ENCODE measurements around the gene MYOM1. TPM values are rescaled to one million over a fixed set of nuclear protein-coding genes. Genes with fewer than 3 reads are reported as not detected.

Gene MYOM1
- total RNA-seq, 1 donor = 0.86 TPM

DNA sequence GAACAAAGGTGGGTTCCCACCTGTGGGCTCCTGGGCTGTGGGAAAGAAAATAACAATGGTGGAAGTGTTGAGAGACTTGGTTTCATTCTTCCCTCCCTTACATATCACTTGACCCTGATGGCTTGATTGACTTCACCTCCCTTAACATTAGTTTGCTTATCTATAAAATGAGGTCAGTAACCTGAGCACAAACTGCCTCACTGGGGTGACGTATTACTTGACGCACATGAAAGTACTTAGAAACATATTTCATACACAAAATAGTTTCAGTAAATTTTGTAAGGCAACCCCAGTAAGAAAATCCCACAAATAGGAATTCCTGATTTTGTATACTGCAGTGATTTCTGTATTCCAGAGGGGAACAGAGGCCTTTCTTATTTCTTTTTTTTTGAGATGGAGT, 177.4 kb downstream of the MYOM1 start:
- DNase-seq (ENCODE audit: low read depth) = no peak
- TF ChIP-seq, protein P1, sequence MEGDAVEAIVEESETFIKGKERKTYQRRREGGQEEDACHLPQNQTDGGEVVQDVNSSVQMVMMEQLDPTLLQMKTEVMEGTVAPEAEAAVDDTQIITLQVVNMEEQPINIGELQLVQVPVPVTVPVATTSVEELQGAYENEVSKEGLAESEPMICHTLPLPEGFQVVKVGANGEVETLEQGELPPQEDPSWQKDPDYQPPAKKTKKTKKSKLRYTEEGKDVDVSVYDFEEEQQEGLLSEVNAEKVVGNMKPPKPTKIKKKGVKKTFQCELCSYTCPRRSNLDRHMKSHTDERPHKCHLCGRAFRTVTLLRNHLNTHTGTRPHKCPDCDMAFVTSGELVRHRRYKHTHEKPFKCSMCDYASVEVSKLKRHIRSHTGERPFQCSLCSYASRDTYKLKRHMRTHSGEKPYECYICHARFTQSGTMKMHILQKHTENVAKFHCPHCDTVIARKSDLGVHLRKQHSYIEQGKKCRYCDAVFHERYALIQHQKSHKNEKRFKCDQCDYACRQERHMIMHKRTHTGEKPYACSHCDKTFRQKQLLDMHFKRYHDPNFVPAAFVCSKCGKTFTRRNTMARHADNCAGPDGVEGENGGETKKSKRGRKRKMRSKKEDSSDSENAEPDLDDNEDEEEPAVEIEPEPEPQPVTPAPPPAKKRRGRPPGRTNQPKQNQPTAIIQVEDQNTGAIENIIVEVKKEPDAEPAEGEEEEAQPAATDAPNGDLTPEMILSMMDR (IDR thresholded peaks at IDR 0.05; ENCODE audit: insufficient read depth, low read depth, low read length) = no peak
- no peak overlapping the region for H3K4me3 ChIP-seq (ENCODE audit: low read depth, low read length)

DNA sequence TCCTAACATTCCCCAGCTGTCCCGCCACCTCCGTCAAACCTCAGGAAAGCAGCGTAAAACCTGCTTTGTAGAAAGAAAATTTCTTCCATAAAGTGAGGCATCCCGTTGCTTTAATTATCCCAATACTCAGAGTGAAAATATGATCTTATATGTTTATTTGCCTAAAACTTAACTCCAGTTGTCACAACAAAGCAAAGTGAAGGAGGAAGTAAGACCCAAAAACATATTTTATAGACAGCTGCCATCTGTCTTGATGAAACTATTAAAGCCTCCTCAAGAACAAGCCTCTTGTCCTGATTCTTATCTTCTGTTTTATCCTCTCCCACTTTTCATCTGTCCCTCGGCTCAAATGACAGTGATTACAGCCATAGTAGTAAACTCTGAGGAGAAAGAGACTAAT, 177.9 kb downstream of the MYOM1 start:
- H3K4me3 ChIP-seq (ENCODE audit: low read depth, low read length) = no peak overlapping the region
- TF ChIP-seq, protein P1 (IDR thresholded peaks at IDR 0.05; ENCODE audit: insufficient read depth, low read depth, low read length) = no peak
- DNase-seq (ENCODE audit: low read depth) = no peak

DNA sequence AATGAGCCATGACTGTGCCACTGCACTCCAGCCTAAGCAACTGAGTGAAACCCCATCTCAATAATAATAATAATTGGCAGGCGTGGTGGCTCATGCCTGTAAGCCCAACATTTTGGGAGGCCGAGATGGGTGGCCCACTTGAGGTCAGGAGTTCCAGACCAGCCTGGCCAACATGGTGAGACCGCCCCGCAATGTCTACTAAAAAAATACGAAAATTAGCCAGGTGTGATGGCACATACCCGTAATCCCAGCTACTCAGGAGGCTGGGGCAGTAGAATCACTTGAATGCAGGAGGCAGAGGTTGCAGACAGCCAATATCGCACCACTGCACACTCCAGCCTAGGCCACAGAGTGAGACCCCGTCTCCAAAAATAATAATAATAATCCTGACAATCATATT, 178.9 kb downstream of the MYOM1 start:
- no peak for DNase-seq (ENCODE audit: low read depth)
- TF ChIP-seq, protein P1 (IDR thresholded peaks at IDR 0.05; ENCODE audit: insufficient read depth, low read depth, low read length) = no peak
- no peak overlapping the region for H3K4me3 ChIP-seq (ENCODE audit: low read depth, low read length)

DNA sequence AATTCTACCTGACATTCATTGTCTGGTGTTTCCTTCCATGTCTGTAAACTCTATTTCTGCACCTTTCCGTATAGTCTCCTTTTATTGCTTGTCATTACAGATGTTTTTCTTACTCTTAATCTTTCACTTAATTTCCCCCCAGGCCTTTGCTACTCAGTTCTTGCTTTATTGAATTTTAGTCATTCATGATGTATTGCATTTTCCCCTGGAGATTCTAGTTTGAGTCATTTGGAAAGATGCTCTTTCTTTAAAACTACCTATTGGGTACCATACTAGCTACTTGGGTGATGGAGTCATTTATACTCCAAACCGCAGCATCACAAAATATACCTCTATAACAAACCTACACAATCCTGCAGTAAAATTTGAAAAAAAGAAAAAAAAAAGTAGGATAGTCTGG, 179.6 kb downstream of the MYOM1 start:
- DNase-seq (ENCODE audit: low read depth) = no peak
- TF ChIP-seq, protein P1 (IDR thresholded peaks at IDR 0.05; ENCODE audit: insufficient read depth, low read depth, low read length) = no peak
- H3K4me3 ChIP-seq (ENCODE audit: low read depth, low read length) = no peak overlapping the region

DNA sequence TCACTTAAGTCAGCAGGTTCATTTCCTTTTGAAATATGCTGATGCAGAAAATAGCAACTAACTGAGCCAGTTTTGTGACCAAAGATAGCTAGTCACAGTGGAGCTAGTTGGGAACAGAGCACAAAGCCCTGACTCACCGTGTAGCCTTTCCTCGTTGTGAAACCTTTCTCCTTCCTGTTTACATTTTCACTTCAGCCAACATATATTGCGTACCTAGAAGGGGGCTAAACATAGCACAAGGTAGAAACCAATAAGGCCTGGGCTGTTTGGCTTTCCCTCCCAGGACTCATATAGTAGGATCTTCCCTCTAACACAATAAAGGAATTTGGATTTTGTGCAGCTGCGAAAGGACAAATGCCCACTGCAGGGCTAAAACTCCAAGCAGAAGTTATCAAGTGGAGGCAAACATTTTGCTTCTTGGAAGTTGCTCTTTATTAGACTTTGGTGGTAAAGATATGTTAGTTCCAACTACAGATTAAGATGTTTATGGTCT, 182.3 kb downstream of the MYOM1 start:
- no peak overlapping the region for H3K4me3 ChIP-seq (ENCODE audit: low read depth, low read length)
- TF ChIP-seq, protein P1 (IDR thresholded peaks at IDR 0.05; ENCODE audit: insufficient read depth, low read depth, low read length) = no peak
- peak; percentile 90 for DNase-seq (ENCODE audit: low read depth)

DNA sequence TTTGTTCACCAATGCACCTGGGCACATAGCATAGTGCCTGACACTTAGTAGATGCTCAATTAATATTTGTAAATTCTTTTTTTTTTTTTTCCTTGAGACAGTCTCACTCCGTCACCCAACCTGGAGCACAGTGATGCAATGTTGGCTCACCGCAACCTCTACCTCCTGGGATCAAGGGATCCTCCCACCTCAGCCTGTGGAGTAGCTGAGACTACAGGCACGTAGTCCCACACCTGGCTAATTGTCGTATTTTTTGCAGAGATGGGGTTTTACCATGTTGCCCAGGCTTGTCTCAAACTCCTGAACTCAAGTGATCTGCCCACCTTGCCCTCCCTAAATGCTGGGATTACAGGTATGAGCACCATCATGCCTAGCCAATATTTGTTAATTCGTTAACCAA, 183.7 kb downstream of the MYOM1 start:
- no peak for DNase-seq (ENCODE audit: low read depth)
- H3K4me3 ChIP-seq (ENCODE audit: low read depth, low read length) = no peak overlapping the region
- TF ChIP-seq, protein P1 (IDR thresholded peaks at IDR 0.05; ENCODE audit: insufficient read depth, low read depth, low read length) = no peak

DNA sequence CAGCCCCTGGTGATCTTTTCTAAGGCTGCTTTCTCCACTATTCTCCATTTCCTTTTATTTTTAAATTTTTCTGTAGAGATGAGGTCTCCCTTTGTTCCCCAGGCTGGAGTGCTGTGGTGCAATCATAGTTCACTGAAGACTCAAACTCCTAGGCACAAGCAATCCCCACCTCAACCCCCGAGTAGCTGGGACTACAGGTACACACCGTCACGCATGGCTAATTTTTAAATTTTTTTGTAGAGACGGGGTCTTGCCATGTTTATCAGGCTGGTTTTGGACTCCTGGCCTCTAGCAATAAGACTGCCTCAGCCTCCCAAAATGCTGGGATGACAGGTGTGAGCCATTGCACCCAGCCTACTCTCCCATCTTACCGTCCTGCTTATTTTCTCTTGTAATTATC, 184.1 kb downstream of the MYOM1 start:
- no peak overlapping the region for H3K4me3 ChIP-seq (ENCODE audit: low read depth, low read length)
- no peak for DNase-seq (ENCODE audit: low read depth)
- TF ChIP-seq, protein P1 (IDR thresholded peaks at IDR 0.05; ENCODE audit: insufficient read depth, low read depth, low read length) = no peak

Data from fibroblast of villous mesenchyme (primary cell).